Left lobe of liver (tissue), 2 donors: Measurements from ENCODE around the gene UNC93B1. TPM values are rescaled to one million over a fixed set of nuclear protein-coding genes. Genes with fewer than 3 reads are reported as not detected.
"Not testable (repeated sequence)": the region's sequence is repeated elsewhere in the genome, so short reads cannot be mapped to it uniquely, and the experiment has no call there.

Source experiments
- ATAC-seq: fragments of 200-7000 bp; cut with Tn5 transposase; one replicate; pipeline ENCODE4 v1.9.1; 2020; ENCODE audit warnings: mild to moderate bottlenecking, moderate library complexity
- DNase-seq: peaks from one replicate; pipeline ENCODE4 v3.0.0-alpha.2; 2020; ENCODE audit warnings: low spot score
- total RNA-seq: library from RNA; stranded (reverse); gene quantifications from one replicate; pipeline ENCODE4 v1.2.1, GENCODE V29; 2021
- donor health status: DM: no; HTN: no; CAD: no; lungs with moderate emphysema.
- donor health status: DM: no; HTN: yes; CAD: no.

Gene UNC93B1
- total RNA-seq, 1 donor from 2014 or later: 18.9 TPM

- DNase-seq, ATAC-seq: not testable (repeated sequence)
Measured at GRCh38 chr11:67995579-67995978, 8.3 kb downstream of the UNC93B1 start.

- not testable (repeated sequence) for ATAC-seq, DNase-seq
Measured at GRCh38 chr11:67995129-67995528, 8.8 kb downstream of the UNC93B1 start.

GRCh38 chr11:67994387-67994786, 9.5 kb downstream of the UNC93B1 start:
- DNase-seq, ATAC-seq: not testable (repeated sequence)

- DNase-seq, ATAC-seq: not testable (repeated sequence)
Measured at GRCh38 chr11:67993821-67994220, 10.1 kb downstream of the UNC93B1 start.

GRCh38 chr11:67991347-67992121, 12.4 kb downstream of the UNC93B1 start:
- not testable (repeated sequence) for ATAC-seq, DNase-seq

- DNase-seq: not testable (repeated sequence)
- ATAC-seq: peak; percentile 44
Measured at GRCh38 chr11:67990546-67991346, 13.2 kb downstream of the UNC93B1 start.

GRCh38 chr11:67985302-67985701, 18.6 kb downstream of the UNC93B1 start:
- DNase-seq, ATAC-seq: not testable (repeated sequence)

GRCh38 chr11:67983951-67984350, 19.9 kb downstream of the UNC93B1 start:
- ATAC-seq: no peak
- no peak for DNase-seq

GRCh38 chr11:67982255-67982857, 21.5 kb downstream of the UNC93B1 start:
- not testable (repeated sequence) for ATAC-seq, DNase-seq

GRCh38 chr11:67981226-67981625, 22.7 kb downstream of the UNC93B1 start:
- DNase-seq, ATAC-seq: not testable (repeated sequence)

- not testable (repeated sequence) for DNase-seq, ATAC-seq
Measured at GRCh38 chr11:67978766-67979418, 25.0 kb downstream of the UNC93B1 start.

- not testable (repeated sequence) for DNase-seq, ATAC-seq
Measured at GRCh38 chr11:67974746-67975145, 29.2 kb downstream of the UNC93B1 start.

- ATAC-seq, DNase-seq: not testable (repeated sequence)
Measured at GRCh38 chr11:67965830-67966348, 38.0 kb downstream of the UNC93B1 start.

GRCh38 chr11:67964746-67965145, 39.2 kb downstream of the UNC93B1 start:
- not testable (repeated sequence) for DNase-seq, ATAC-seq

GRCh38 chr11:67963879-67964278, 40.0 kb downstream of the UNC93B1 start:
- not testable (repeated sequence) for DNase-seq, ATAC-seq

GRCh38 chr11:67963217-67963616, 40.7 kb downstream of the UNC93B1 start:
- not testable (repeated sequence) for DNase-seq, ATAC-seq

- ATAC-seq, DNase-seq: not testable (repeated sequence)
Measured at GRCh38 chr11:67956236-67956635, 47.7 kb downstream of the UNC93B1 start.

- peak; percentile 97 for ATAC-seq
- peak; percentile 82 for DNase-seq
Measured at GRCh38 chr11:67955461-67956007, 48.4 kb downstream of the UNC93B1 start.

GRCh38 chr11:67954971-67955370, 48.9 kb downstream of the UNC93B1 start:
- DNase-seq, ATAC-seq: not testable (repeated sequence)

GRCh38 chr11:67954251-67954650, 49.6 kb downstream of the UNC93B1 start:
- DNase-seq, ATAC-seq: not testable (repeated sequence)
